T-helper 2 cell treated with Interferon-gamma antibody and Interleukin-4, amounts not matched to agents 100 ng/mL and 5 ng/mL, for 36 hours (primary cell): ENCODE measurements around the gene CXorf49. TPM values are rescaled to one million over a fixed set of nuclear protein-coding genes. Genes with fewer than 3 reads are reported as not detected.
"Not testable (repeated sequence)": the region's sequence is repeated elsewhere in the genome, so short reads cannot be mapped to it uniquely, and the experiment has no call there.

Experiments
- intact Hi-C: fragments of 100-400 bp; cut with micrococcal nuclease; formaldehyde crosslinking; loops from one replicate; pipeline ENCODE4 v1.15.1; 2023
- total RNA-seq: library from RNA; stranded (reverse); gene quantifications from 2 replicates; pipeline ENCODE4 v1.2.3, GENCODE V29; 2022

The CXorf49 gene
- total RNA-seq, 1 donor from 2014 or later = not detected

DNA sequence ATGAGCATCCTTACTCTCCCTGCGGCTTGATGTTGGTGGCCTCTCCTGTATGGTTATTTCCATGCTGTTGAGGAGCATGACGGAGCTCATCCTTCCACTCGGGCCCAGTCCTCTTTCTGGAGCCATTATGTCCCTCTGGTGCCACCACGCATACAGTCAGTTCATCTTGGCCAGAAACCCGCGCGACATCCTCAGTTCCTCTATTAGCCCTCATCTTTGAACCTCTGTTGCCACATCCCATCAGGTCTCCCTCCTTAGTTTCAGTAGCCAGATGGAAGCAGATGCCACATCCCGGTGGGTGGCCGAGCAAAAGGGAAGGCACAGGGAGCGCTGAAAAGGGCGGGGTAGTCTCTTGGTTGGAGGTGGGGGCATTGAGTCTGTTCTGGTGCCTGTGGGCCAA, 46.1 kb downstream of the CXorf49 start:
- intact Hi-C loops = no loop called here

DNA sequence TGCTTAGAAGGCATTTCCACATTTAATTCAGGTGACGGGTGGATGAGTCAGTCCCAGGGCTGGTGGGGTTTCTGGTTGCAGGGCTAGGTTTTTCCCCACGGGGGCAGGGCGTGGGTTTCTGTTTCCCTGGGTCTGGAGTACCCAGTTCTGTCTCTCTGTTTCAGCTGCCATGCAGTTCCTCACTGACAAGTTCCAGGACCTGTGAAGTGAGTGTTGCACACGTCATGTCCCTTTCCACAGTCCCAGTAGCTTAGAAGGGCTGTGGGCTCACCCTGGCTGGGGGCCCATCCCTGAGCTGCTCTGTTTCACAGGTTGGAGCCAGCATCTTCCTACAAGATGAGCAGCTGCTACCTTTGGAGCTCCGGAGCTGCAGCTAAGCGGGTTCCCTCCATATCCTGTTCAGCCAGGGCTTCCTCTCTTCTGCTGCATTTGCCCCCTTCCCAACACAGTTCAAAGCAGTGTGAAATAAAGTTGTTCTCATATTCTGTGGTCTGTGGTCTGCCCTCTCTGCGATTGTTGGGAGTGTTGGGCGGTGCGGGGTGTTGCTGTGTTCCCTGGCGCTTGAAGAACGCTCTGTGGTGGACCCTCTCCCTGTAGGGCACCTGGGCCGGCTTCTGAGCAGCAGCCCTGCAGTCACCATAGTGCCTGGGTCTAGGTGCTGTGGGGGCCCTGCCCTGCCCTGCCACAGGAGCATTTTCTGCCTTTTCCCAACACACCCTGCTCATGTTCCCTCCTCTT, 46.9 kb downstream of the CXorf49 start:
- intact Hi-C loops = no loop called here

DNA sequence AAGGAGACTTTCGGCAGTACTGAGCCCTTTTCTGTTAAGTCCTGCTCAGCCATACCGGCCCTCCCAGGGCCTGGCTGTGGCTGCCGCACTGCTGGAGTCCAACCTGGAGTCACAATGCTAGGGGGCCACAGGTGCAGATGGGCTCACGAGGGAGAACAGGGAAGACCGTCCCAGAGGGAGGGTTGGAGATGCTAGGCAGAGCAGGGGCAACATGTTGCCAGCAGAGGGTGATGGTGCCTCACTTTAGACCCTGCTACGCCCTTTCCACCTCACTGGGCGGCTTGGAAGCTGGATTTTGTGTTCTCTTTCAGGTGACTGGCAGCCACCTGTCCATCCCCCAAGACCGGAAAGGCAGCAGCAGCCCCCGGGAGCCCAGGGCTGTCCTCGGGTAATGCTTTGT, 48.1 kb downstream of the CXorf49 start:
- intact Hi-C loops = not testable (repeated sequence)

DNA sequence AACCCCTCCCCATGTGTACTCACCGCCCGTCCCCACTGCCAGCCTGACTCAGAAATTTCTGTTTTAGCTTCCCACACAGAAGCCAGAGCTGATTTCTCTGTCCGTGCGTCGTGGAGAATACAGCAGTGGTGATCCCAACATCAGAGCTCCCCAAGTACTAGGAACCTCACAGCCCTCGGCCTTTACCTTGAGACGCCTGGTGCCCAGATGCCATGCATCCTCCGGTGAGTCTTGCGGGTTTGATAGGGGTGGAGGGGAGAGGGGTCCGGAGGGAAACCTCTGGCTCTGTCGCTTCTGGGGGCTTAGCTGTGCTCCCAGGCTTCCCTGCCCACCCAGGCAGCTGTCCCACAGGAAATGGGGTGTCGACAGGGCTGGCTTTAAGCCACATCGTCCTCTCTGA, 48.6 kb downstream of the CXorf49 start:
- intact Hi-C loops = no loop called here

DNA sequence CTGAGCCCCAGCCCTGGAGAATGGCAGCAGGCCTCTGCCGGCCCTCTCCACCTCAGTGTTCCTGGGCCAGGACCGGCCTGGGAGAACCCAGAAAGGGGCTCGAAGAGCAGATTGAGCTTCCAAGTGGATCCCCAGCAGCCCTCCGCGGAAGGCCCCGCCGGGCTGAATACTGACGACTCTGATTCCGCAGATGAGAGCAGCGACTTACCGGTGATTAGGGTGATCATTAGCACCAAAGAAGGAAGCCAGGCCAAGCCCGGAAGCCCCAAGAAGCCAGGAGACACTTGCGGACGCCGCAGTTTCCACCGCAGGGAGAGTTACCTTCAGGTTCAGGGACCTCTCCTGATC, 49.9 kb downstream of the CXorf49 start:
- intact Hi-C loops = no loop called here

DNA sequence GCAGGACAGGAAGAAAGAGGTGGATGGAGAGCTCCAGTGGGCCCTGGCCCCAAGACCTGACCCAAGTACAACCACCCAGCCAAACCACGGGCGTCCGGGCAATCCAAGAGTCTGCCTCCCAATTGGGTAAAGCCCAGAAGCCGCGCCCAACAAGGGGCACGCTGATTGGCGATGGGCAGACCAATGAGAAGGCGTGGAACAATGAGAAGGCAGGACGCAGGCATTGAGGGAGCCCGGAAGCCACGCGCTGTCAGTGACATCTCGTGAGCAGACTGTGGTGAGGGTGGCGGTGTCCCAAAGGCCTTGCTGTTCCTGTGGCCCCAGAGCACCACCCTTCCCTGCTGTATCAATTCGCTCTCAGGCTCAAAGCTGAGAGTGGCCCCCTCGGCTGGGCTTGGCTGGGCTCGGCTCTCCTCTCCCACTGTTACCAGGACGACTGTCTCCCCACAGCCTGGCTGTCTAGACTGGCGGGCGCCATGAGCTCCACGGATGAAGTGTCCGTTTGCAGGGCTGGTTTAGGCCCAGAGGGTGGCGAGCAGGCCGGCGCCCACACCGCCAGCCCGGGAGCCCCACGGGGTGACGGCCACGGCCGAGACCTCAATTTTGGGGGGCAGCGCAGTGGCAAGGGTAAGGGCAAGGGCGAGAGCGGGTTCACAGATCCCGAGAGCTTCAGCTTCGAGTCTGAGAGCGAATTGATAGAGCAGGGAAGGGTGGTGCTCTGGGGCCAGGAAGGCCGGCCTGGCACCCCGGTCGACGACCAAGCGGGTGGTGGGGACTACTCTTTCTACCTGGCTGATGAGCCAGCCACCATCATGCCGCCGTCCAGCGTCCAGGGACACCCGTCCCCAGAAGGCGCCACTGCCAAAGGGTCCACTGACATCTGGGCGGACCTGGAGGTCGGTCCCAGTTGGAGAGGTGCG, 50.5 kb downstream of the CXorf49 start, which contains the start of gene LOC101059915:
LOC101059915 (plus strand) TSS at position 219 of the 920 bp plus-strand sequence.
- intact Hi-C loops = no loop called here

DNA sequence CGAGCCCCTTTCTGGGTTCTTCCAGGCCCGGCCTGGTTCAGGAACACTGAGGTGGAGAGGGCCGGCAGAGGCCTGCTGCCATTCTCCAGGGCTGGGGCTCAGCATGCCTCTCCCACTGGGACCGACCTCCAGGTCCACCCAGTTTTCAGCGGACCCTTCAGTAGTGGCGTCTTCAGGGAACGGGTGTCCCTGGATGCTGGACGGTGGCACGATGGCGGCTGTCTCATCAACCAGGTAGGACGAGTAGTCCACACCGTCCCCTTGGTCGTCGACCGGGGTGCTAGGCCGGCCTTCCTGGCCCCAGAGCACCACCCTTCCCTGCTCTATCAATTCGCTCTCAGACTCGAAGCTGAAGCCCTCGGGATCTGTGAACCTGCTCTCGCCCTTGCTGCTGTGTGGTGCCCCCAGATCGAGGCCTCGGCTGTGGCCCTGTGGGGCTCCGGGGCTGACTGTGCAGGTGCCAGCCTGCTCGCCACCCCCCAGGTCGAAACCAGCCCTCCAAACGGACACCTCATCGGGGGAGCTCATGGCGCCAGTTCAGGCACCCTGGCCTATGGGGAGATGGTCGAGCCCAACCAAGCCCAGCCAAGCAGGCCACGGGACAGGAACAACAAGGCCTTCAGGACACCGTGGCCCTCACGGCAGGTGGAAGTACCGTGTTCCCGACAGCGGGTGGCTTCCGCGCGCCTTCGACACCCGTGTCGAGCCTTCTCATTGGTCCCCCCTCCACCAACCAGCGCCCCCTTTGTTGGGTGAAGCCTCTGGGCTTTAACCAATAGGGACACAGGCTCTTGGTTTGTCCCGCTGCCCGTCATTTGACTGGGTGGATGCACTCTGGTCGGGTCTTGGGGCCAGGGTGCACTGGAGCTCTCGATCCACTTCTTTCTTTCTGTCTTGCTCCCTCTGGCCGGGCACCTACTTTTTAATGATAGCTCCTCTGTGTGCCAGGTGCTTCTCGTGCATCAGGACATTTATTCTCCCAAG, 51.6 kb downstream of the CXorf49 start:
- intact Hi-C loops = no loop called here

DNA sequence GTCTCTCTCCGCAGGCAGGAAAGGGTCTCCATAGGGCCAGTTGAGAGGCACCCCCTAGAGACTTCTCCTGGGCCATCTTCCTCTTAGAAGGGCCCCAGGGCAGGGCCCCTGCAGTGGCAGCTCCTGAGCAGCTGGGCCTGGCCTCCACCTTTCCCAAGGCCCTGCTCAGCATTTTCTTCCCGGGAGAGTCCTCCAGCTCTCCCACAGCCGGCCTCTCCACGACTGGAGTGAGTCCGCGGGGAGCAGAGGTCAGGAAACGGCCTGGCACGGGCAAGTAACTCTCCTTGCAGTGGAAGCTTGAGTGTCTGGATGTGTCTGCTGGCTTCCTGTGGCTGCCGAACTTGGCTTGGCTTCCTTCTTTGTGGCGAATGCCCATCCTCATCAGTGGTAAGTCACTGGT, 52.3 kb downstream of the CXorf49 start:
- intact Hi-C loops = no loop called here

DNA sequence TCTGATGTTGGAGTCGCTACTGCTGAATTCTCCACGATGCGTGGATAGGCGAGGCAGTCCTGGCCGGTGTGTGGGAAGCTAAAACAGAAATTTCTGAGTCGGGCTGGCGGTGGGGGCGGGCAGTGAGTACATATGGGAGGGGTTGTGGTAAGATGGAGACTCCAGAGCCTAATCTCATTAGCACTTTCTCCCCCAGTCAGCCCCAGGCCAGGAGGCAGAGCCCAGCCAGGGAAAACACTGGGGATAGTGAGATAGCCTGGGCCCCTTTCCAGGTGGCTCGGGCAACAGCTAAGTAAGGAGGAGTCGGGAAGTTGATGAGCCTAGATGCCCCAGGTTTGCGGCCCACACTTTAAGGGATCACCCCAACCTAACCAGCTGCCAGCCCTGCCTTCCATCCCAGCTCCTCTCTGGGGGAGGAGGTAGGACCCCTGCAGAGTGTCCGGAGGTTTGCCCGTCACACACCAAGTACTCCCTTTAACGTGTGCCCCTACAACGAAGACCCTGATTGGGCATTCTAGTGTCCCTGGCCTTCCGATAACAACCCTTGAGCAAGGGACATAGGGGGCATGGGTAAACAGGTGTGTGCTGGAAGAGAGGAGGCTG, 53.1 kb downstream of the CXorf49 start:
- intact Hi-C loops = no loop called here

Other genes with a start within 250 kb of the CXorf49 start
- gene OGT, start 185.2 kb downstream of the CXorf49 start, total RNA-seq = 269 and 277 TPM in 2 replicates
- gene GCNA, start 139.8 kb downstream of the CXorf49 start, total RNA-seq = 3.6 and 4.3 TPM in 2 replicates
- 32.8 and 35.1 TPM in 2 replicates for gene CXCR3, start 99.8 kb downstream of the CXorf49 start, total RNA-seq
- gene CXorf49B, start 45.1 kb upstream of the CXorf49 start, total RNA-seq = not detected in 2 replicates
- gene NHSL2, start 192.6 kb upstream of the CXorf49 start, total RNA-seq = 0.75 and 1.2 TPM in 2 replicates